Measurements from ENCODE around the gene SEC14L3.

Gene SEC14L3

DNA sequence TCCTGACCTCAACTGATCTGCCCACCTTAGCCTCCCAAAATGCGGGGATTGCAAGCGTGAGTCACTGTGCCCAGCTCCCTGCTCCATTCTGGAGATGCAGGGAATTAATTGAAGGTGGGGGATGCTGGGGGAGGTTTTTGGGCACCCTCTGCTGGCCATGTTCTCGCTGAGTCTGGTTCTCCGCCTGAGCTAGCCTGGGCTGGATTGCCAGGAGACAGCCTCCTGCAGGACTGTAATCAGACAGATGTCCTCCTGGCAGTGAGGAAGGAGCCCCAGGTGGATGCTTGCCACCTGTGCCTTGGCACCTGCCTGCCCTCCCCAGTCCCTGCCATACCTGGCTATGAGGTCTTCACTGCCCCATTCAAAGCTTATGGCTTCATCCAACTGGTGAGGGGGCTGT, 40.9 kb downstream of the SEC14L3 start:
- no peak for TF ChIP-seq ZNF777 (tag by site-specific recombination; IDR thresholded peaks at IDR 0.05; ENCODE audit: borderline replicate concordance)
- H3K9me3 ChIP-seq (ENCODE audit: control insufficient read depth, insufficient read depth, low read depth, low read length) = no peaks in the 10 kb centered on the region
- H3K36me3 ChIP-seq (ENCODE audit: control insufficient read depth in 2 of 2, insufficient read depth in 1 of 2, low read length in 2 of 2) = peaks cover 0 to 26% of the 10 kb centered on the region in 2 experiments; a peak in 1 of 3 replicates
- H3K27ac ChIP-seq (ENCODE audit: extremely low read depth, low read depth, low read length) = no peak overlapping the region
- ChIA-PET CTCF (interaction anchor here (0.6 to 1.5 kb wide), 3 partner anchors 29 to 54 kb away, joined by 3 to 4 read pairs (median 3); no protein-coding TSS in a partner anchor), POLR2A (interaction anchor here (1.5 kb wide), 1 partner anchor 14 kb away, joined by 3 read pairs; no protein-coding TSS in a partner anchor)
- H3K4me3 ChIP-seq (ENCODE audit: low read depth, low read length) = no peak overlapping the region
- H3K4me1 ChIP-seq (ENCODE audit: control insufficient read depth, insufficient read depth, low read length) = peaks cover 2% of the 10 kb centered on the region; the same call in 1 of the 2 replicates

DNA sequence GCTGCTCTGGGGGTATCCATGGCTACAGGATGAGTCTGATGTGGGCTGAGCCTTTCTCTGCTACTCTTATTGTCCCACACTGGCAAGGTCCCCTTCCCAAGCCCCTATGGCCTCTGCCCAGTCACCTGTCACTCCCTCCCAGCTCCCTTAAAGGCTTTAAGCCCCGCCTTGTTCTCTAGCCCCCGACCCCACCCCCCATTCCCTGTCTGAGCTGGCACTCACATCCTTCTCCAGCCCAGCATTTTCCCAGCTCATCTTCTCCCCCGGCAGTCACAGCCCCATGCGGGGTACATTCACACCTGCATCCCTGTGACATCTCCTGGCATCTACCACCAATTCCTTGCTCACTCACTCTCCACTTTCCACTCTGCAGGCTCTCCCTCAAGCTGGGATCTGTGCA, 41.9 kb downstream of the SEC14L3 start:
- CTCF ChIA-PET = interaction anchor here (0.6 to 1.5 kb wide), 4 partner anchors 17 to 56 kb away, joined by 3 to 7 read pairs (median 4); partner anchors contain the start of gene SEC14L2
- peaks cover 0 to 26% of the 10 kb centered on the region in 2 experiments; a peak in 1 of 3 replicates for H3K36me3 ChIP-seq (ENCODE audit: control insufficient read depth in 2 of 2, insufficient read depth in 1 of 2, low read length in 2 of 2)
- POLR2A ChIA-PET = interaction anchor here (0.9 to 1.5 kb wide), 4 partner anchors 12 to 145 kb away, joined by 3 to 5 read pairs (median 4); partner anchors contain the start of genes CCDC157 and SF3A1
- H3K27ac ChIP-seq (ENCODE audit: extremely low read depth, low read depth, low read length) = no peak overlapping the region
- H3K4me1 ChIP-seq (ENCODE audit: control insufficient read depth, insufficient read depth, low read length) = peaks cover 2% of the 10 kb centered on the region; the same call in 1 of the 2 replicates
- TF ChIP-seq ZNF302 (tag by site-specific recombination; IDR thresholded peaks at IDR 0.05; ENCODE audit: low read depth) (no peak), ZSCAN4 (tag by site-specific recombination; IDR thresholded peaks at IDR 0.05) (no peak), ZNF280C (tag by site-specific recombination; IDR thresholded peaks at IDR 0.05) (no peak), ZNF558 (tag by site-specific recombination; IDR thresholded peaks at IDR 0.05) (no peak), ZSCAN5A (tag by site-specific recombination; IDR thresholded peaks at IDR 0.05) (no peak), REPIN1 (tag by site-specific recombination; IDR thresholded peaks at IDR 0.05; ENCODE audit: low read depth) (no peak), KLF10 (tag by site-specific recombination; IDR thresholded peaks at IDR 0.05) (no peak), ZNF394 (tag by site-specific recombination; IDR thresholded peaks at IDR 0.05; ENCODE audit: borderline replicate concordance) (no peak), PRDM6 (tag by site-specific recombination; IDR thresholded peaks at IDR 0.05) (no peak), ZEB2 (tag by site-specific recombination; IDR thresholded peaks at IDR 0.05) (no peak), ZNF747 (tag by site-specific recombination; IDR thresholded peaks at IDR 0.05) (no peak), BCL6B (tag by site-specific recombination; IDR thresholded peaks at IDR 0.05) (no peak), ZNF335 (tag by site-specific recombination; conservative IDR thresholded peaks at IDR 0.05) (no peak), ZNF596 (tag by site-specific recombination; IDR thresholded peaks at IDR 0.05) (no peak), ZFP41 (tag by site-specific recombination; IDR thresholded peaks at IDR 0.05; ENCODE audit: borderline replicate concordance) (no peak), ZNF138 (tag by site-specific recombination; IDR thresholded peaks at IDR 0.05; ENCODE audit: borderline replicate concordance) (no peak), ZNF16 (tag by site-specific recombination; IDR thresholded peaks at IDR 0.05; ENCODE audit: low read depth) (no peak)
- H3K4me3 ChIP-seq (ENCODE audit: low read depth, low read length) = no peak overlapping the region
- no peaks in the 10 kb centered on the region for H3K9me3 ChIP-seq (ENCODE audit: control insufficient read depth, insufficient read depth, low read depth, low read length)
